ENCODE results near the gene HOXC13.

Gene HOXC13, protein sequence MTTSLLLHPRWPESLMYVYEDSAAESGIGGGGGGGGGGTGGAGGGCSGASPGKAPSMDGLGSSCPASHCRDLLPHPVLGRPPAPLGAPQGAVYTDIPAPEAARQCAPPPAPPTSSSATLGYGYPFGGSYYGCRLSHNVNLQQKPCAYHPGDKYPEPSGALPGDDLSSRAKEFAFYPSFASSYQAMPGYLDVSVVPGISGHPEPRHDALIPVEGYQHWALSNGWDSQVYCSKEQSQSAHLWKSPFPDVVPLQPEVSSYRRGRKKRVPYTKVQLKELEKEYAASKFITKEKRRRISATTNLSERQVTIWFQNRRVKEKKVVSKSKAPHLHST

DNA sequence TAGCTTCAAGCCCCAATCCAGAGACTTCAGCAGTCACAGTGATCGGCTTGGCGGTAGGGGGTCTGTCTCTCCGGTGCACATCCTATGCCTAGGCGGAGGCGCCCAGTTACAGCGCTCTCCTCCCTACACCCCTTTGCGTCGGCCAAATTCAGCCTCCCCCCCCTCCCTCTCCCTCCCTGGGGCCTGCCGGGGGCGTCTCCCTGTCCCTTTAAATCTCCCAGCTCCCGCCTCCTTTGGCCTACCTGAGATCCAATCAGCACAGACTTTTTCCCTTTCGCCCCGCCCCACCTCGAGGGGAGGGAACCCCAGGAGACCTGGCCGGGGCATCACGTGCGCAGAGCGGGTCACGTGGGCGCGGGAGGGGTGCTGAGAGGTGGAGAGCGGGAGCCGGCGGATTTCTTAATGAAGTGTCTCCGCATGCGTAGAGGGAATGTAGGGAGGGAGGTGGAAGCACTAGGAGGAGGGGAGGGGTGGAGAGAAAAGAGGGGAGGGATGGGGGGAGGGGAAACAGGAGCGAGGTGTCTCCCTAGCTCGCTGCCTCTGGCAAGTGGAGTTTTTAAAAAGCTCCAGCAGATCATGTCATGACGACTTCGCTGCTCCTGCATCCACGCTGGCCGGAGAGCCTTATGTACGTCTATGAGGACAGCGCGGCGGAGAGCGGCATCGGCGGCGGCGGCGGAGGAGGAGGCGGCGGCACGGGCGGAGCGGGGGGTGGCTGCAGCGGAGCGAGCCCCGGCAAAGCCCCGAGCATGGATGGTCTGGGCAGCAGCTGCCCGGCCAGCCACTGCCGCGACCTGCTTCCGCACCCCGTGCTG is at the start of gene HOXC13:
HOXC13 (plus strand) TSS at position 506 of the 815 bp plus-strand sequence; CDS start at position 582, 76 bp downstream.
- peak in 2 of 3 donors; percentile 40 to 43 for DNase-seq (ENCODE audit: low read depth in 3 of 3)

- no peak for DNase-seq (ENCODE audit: low read depth in 3 of 3)
Observed at GRCh38 chr12:53890081-53890480, 48.5 kb upstream of the HOXC13 start.

- no peak for DNase-seq (ENCODE audit: low read depth in 3 of 3)
Observed at GRCh38 chr12:53892762-53893395, 45.8 kb upstream of the HOXC13 start.

- DNase-seq (ENCODE audit: low read depth in 3 of 3): no peak
Observed at GRCh38 chr12:53899230-53899629, 39.4 kb upstream of the HOXC13 start.

DNA sequence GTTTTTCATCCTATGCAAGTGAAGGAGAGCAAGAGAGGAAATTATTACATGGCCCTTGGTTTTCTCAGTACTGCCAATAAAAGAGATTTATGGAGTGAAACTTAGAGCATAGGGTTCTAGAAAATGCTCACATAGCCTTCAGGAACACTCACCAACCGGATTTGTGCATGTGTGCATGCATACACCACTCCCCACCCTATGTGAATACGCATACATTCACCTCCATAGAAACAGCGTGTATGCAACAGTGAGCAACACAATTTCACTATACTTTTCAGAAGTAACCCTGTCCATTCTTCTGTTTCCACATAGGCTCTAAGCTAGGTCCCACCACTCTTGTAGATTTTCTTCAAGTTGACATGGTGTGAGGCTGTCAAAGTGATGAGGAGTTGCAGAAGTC is 31.5 kb upstream of the HOXC13 start:
- DNase-seq (ENCODE audit: low read depth in 3 of 3): no peak

GRCh38 chr12:53916788-53917655 is 21.6 kb upstream of the HOXC13 start:
- DNase-seq (ENCODE audit: low read depth in 3 of 3): no peak

GRCh38 chr12:53924521-53925405 is 13.9 kb upstream of the HOXC13 start:
- DNase-seq (ENCODE audit: low read depth in 3 of 3): no peak

DNA sequence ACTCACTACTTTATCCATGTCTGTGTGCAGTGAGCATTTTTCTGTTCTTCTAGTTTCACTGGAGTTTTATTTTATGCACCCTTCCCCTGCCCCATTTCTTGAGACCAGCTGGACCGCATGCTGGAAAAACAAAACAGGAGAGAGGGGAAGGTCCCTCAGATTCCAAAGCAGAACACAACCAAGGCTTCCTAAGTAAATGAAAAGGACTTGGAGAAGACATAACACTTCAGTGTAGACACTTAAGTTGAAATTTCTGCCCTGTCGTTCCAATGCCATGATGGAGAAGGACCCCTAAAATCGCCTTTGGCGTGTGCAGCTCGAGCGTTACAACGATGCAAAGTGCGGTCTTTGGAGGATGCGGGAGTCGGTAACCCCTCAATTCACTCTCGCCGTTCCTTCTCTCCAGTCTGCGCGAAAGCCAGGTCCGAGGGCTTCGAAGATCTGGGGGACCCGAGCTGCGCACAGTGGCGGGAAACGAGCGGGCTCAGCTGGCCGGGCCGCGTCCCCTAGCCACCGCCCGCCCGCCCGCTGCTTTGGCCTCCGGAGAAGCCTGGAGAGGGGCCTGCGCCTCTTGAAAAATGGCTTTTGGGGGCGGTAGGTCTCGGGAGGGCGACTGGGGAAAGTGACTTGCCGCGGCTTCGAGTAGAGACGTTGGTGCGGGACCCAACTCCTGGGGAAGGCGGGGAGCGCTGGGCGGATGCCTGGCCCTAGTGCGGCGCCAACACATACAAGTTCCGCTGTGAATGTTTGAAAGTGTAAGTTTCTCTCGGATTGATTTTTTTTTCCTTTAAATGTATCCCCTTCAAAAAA is 11.2 kb upstream of the HOXC13 start:
- no peak for DNase-seq (ENCODE audit: low read depth in 3 of 3)

GRCh38 chr12:53928054-53928835 is 10.4 kb upstream of the HOXC13 start:
- no peak for DNase-seq (ENCODE audit: low read depth in 3 of 3)

DNA sequence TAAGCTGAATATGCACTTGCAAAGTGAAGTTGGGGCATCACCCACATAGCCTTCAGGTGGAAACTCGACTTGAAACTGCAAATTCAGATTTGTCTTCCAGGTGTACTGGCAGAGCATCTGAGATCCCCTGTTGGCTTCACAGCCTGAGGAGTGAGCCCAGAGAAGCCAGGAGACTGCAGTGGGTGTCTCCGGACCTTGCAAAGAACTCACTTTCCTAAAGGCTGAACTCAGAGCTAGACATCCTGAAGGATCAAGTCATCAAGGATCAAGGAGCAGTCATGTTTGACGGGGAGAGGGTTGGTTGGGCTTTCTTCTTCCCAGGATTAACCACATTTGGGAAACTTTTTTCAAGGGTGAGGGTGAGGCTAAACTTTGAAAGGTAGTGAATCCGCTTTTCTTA is 9.1 kb upstream of the HOXC13 start:
- no peak for DNase-seq (ENCODE audit: low read depth in 3 of 3)

GRCh38 chr12:53930591-53931255 is 7.9 kb upstream of the HOXC13 start:
- DNase-seq (ENCODE audit: low read depth in 3 of 3): no peak

DNA sequence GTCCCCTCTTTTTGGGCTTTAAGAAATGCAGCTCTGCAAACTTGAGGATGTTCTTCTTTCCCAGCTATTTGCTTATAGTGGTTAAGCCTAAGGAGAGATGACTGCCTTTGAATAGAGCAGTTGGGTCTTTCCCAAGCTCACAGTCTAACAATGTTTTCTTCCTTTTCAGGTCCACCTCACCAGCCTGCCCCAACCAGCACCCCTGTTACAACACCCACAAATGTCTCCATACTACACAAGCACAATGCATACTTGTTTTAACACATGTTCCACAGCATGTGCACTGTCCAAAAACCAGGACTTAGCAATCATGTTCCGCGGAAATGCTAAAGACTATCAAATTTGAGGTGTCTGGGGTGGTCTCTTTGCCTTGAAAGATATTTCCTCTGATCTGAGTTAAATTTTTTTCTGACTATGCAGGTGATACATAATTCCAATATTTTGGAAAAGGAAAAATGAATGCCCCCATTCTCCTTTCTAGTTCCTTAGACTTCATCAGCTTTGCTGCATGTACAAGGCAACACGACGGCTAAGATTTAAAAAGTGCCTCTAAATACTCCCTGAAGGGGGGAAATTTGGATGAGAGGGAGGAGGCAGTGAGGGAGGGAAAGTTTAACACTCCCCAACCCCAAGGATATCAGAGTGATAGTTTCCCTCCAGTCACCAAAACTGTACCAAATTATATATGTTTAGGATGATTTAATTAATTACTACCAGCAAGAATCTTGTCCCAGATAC is 6.6 kb upstream of the HOXC13 start:
- DNase-seq (ENCODE audit: low read depth in 3 of 3): no peak

- no peak for DNase-seq (ENCODE audit: low read depth in 3 of 3)
Observed at GRCh38 chr12:53932915-53933314, 5.7 kb upstream of the HOXC13 start.

GRCh38 chr12:53935383-53936341 is 3.0 kb upstream of the HOXC13 start:
- DNase-seq (ENCODE audit: low read depth in 3 of 3): no peak

- DNase-seq (ENCODE audit: low read depth in 3 of 3): no peak
Observed at GRCh38 chr12:53937099-53937498, 1.5 kb upstream of the HOXC13 start.

GRCh38 chr12:53937596-53938325 is 870 bp upstream of the HOXC13 start:
- no peak for DNase-seq (ENCODE audit: low read depth in 3 of 3)
